NT2/D1 (cell line): ENCODE results near the gene PPP1R37.

ENCODE experiments used
- SUZ12 ChIP-seq: IDR thresholded peaks from 2 replicates; pipeline ENCODE4 v1.6.1; 2011; ENCODE audit not compliant: insufficient read length, insufficient read depth; ENCODE audit errors: extremely low read depth
- YY1 ChIP-seq: IDR thresholded peaks from 2 replicates; pipeline ENCODE4 v1.6.1; 2011; ENCODE audit not compliant: insufficient read length, insufficient read depth
- ZNF274 ChIP-seq: IDR thresholded peaks from 2 replicates; pipeline ENCODE4 v1.6.1; 2011; ENCODE audit warnings: mild to moderate bottlenecking, low read depth, low read length

- TF ChIP-seq SUZ12 (no peak), YY1 (no peak), ZNF274 (no peak)
These were observed 40.9 kb upstream of the PPP1R37 start for GRCh38 chr19:45051929-45052579.
